Type B pancreatic cell (in vitro differentiated cells): Measurements from ENCODE around the gene HRG. TPM values are rescaled to one million over a fixed set of nuclear protein-coding genes. Genes with fewer than 3 reads are reported as not detected.

Experiments
- DNase-seq: peaks from one replicate; pipeline ENCODE4 v3.0.0; 2021; ENCODE audit warnings: mixed read lengths; ENCODE audit not compliant: unreplicated experiment; ENCODE audit errors: extremely low spot score
- H3K27ac Mint-ChIP-seq: 2 replicates; pipeline ENCODE4 v1.8.0; 2021; ENCODE audit warnings: mild to moderate bottlenecking, mixed read lengths
- H3K27me3 Mint-ChIP-seq: 2 replicates; pipeline ENCODE4 v1.8.0; 2021; ENCODE audit warnings: mixed read lengths
- H3K36me3 Mint-ChIP-seq: 2 replicates; pipeline ENCODE4 v1.8.0; 2021; ENCODE audit warnings: mixed read lengths
- H3K4me1 Mint-ChIP-seq: one replicate; pipeline ENCODE4 v1.8.0; 2021; ENCODE audit warnings: mixed read lengths; ENCODE audit not compliant: unreplicated experiment
- H3K4me3 Mint-ChIP-seq: 2 replicates; pipeline ENCODE4 v1.8.0; 2021; ENCODE audit warnings: mild to moderate bottlenecking, mixed read lengths
- H3K9me3 Mint-ChIP-seq: 2 replicates; pipeline ENCODE4 v1.8.0; 2021; ENCODE audit warnings: mixed read lengths
- total RNA-seq: library from RNA; stranded (reverse); gene quantifications from 2 replicates; pipeline ENCODE4 v1.2.1, GENCODE V29; 2021; ENCODE audit warnings: low replicate concordance
- TF ChIP-seq, protein P1 (sequence below): fragments of 200-600 bp; sonication (generic); conservative IDR thresholded peaks from 2 replicates; pipeline ENCODE4 v1.5.0; 2021; ENCODE audit warnings: antibody characterized with exemption, mild to moderate bottlenecking

Gene HRG
- total RNA-seq, 1 donor from 2014 or later = not detected

DNA sequence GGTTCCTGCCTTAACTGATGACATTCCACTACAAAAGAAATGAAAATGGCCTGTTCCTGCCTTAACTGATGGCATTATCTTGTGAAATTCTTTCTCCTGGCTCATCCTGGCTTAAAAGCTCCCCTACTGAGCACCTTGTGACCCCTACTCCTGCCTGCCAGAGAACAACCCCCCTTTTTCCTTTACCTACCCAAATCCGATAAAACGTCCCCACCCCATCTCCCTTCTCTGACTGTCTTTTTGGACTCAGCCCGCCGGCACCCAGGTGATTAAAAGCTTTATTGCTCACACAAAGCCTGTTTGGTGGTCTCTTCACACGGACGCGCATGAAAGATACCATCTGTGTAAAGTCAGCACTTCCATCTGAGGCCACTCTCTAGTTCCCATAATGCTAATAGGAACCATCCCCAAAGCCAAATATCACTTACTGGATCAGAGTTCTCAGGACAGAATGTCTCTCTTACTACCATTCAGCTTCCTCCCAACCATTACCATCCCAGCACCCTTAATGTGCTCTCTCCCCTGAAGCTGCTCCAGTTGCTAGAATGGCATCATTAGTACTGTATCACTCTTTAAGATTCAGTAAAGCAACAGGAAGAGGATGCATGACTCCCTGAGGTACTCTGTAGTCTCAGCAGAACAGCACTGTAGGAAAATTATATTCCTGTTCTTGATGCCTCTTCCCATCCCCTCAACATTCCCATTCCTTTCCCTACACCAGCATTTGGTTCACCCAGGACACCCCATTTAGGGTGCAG lies 2.3 kb upstream of the HRG start:
- Mint-ChIP-seq H3K27ac (no peak overlapping the region), H3K4me3 (no peak overlapping the region), H3K9me3 (no peaks in the 10 kb centered on the region), H3K27me3 (peaks cover 22% of the 10 kb centered on the region), H3K4me1 (peaks cover 11% of the 10 kb centered on the region), H3K36me3 (no peaks in the 10 kb centered on the region)
- no peak for DNase-seq
- TF ChIP-seq, protein P1, sequence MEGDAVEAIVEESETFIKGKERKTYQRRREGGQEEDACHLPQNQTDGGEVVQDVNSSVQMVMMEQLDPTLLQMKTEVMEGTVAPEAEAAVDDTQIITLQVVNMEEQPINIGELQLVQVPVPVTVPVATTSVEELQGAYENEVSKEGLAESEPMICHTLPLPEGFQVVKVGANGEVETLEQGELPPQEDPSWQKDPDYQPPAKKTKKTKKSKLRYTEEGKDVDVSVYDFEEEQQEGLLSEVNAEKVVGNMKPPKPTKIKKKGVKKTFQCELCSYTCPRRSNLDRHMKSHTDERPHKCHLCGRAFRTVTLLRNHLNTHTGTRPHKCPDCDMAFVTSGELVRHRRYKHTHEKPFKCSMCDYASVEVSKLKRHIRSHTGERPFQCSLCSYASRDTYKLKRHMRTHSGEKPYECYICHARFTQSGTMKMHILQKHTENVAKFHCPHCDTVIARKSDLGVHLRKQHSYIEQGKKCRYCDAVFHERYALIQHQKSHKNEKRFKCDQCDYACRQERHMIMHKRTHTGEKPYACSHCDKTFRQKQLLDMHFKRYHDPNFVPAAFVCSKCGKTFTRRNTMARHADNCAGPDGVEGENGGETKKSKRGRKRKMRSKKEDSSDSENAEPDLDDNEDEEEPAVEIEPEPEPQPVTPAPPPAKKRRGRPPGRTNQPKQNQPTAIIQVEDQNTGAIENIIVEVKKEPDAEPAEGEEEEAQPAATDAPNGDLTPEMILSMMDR = no peak

DNA sequence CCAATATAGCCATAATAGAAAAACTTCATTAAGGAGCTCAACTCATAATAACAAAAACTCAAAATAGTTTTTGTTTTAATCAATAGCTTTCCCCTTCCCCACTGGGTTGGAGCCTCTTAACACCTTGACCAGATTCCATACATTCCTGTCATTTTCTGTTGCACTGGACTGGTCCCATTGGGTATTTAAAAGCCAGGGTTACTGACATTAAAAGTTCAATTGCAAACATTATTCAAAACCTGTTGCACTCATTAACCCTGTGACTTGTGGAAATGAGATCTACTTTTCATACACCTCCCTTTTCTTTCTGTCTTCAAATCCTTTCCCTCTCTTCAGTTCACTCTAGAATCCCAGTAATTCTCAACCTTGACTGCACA lies 1.7 kb upstream of the HRG start:
- no peaks in the 10 kb centered on the region for H3K9me3 Mint-ChIP-seq
- TF ChIP-seq, protein P1 = no peak
- no peak overlapping the region for H3K4me3 Mint-ChIP-seq
- DNase-seq = no peak
- H3K36me3 Mint-ChIP-seq = no peaks in the 10 kb centered on the region
- peaks cover 22% of the 10 kb centered on the region for H3K27me3 Mint-ChIP-seq
- peaks cover 11% of the 10 kb centered on the region for H3K4me1 Mint-ChIP-seq
- H3K27ac Mint-ChIP-seq = no peak overlapping the region

DNA sequence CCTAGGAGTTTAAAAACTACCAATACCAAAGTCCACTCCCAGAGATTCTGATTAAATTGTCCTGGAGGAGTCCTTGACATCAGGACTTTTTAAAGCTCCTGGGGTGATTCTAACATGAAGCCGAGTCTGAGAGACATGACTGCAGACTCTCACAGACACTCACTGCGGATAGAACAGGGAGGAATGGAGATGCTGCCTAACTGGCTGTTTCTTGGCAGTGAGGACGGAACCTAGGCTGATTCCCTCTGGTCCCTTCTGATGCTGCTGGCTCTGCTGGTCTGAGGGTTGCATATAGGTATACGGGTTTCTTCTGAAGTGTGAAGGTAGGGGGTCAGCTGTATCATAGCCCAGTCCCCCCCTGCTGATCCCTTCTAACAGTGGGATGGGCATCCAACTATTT lies 1.3 kb upstream of the HRG start:
- no peaks in the 10 kb centered on the region for H3K36me3 Mint-ChIP-seq
- TF ChIP-seq, protein P1 = no peak
- no peaks in the 10 kb centered on the region for H3K9me3 Mint-ChIP-seq
- H3K27me3 Mint-ChIP-seq = peaks cover 23% of the 10 kb centered on the region
- no peak overlapping the region for H3K27ac Mint-ChIP-seq
- no peak overlapping the region for H3K4me3 Mint-ChIP-seq
- no peak for DNase-seq
- peaks cover 11% of the 10 kb centered on the region for H3K4me1 Mint-ChIP-seq

DNA sequence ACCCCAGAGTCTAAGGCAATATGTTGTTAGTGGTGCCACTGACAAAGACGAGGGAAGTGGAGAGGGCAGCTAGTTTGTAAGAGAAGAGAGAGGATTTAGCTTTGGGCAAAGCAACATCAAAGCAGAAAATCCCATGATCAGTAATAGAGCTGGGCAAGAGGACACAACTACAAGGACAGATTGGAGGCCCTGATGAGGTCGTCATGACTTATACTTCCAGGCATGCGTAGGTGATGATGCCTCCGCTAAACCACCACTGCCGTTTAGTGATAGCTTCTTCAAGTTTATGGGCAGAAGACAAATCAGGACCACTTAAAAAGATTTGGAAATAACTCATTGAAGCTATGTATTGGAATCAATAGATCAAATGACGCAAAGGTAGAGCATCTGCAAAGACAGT lies 2.6 kb downstream of the HRG start:
- peaks cover 26% of the 10 kb centered on the region for H3K27me3 Mint-ChIP-seq
- TF ChIP-seq, protein P1 = no peak

DNA sequence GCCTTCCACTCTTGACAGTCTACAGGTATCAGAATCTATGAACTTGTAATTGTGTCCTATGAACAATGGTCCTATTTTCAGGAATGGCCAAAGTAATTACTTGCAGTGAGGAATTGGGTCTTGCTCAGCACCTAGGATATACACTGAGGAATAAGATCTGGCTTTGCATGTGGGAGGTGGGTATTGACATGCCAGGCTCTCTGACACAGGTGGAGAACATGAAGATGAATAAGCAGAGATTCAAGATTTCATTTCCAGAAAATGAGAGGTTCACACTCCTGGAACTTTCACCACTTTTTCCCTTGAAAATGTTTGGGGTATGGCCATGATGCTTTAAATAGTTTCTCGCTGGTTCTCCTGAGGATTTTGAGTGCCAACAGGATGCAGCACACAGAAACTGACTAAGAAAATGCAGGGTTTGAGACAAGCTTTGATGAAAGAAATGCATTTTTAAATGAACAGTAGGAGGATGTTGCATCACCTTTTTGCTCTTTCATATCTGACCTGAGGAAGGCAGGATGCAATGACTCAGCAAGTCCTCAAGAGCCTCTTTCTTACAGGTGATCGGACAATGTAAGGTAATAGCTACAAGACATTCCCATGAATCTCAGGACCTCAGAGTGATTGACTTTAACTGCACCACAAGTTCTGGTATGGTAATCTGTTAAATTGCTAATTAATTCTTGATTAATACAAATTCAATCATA lies 3.7 kb downstream of the HRG start:
- Mint-ChIP-seq H3K27me3 (peaks cover 24% of the 10 kb centered on the region), H3K4me1 (peaks cover 4% of the 10 kb centered on the region), H3K36me3 (no peaks in the 10 kb centered on the region), H3K27ac (no peak overlapping the region), H3K9me3 (no peaks in the 10 kb centered on the region), H3K4me3 (no peak overlapping the region)
- DNase-seq = no peak
- TF ChIP-seq, protein P1 = no peak

More for the DNA sequence above, 2.6 kb downstream of the HRG start:
- no peaks in the 10 kb centered on the region for H3K9me3 Mint-ChIP-seq
- peaks cover 9% of the 10 kb centered on the region for H3K4me1 Mint-ChIP-seq
- no peaks in the 10 kb centered on the region for H3K36me3 Mint-ChIP-seq
- DNase-seq = no peak
- no peak overlapping the region for H3K27ac Mint-ChIP-seq
- H3K4me3 Mint-ChIP-seq = no peak overlapping the region
